Muscle layer of colon (tissue), 2 donors: ENCODE results near the gene RASAL3.

Experiments
- H3K27ac ChIP-seq: one replicate; pipeline ENCODE4 v1.7.0; 2013; ENCODE audit warnings: low read depth, mild to moderate bottlenecking, low read length, moderate library complexity
- H3K27me3 ChIP-seq, 2 donors: one replicate each; pipeline ENCODE4 v1.7.0; 2013; ENCODE audit warnings: low read length in 2 of 2, mild to moderate bottlenecking in 2 of 2; ENCODE audit not compliant: insufficient read depth in 2 of 2, control insufficient read depth in 1 of 2
- H3K36me3 ChIP-seq: one replicate; pipeline ENCODE4 v1.7.0; 2013; ENCODE audit warnings: mild to moderate bottlenecking, low read length; ENCODE audit not compliant: insufficient read depth
- H3K4me1 ChIP-seq: one replicate; pipeline ENCODE4 v1.7.0; 2013; ENCODE audit warnings: mild to moderate bottlenecking, low read length; ENCODE audit not compliant: insufficient read depth
- H3K4me3 ChIP-seq, 2 donors: one replicate each; pipeline ENCODE4 v1.7.0; 2013; ENCODE audit warnings: low read length in 2 of 2, low read depth in 1 of 2, mild to moderate bottlenecking in 1 of 2, moderate library complexity in 1 of 2
- H3K9ac ChIP-seq: one replicate; pipeline ENCODE4 v1.7.0; 2013; ENCODE audit warnings: low read length
- H3K9me3 ChIP-seq: one replicate; pipeline ENCODE4 v1.7.0; 2013; ENCODE audit warnings: mild to moderate bottlenecking, low read length
- donor health status: abdominal sarcoma.
- donor health status: Adenocarcinoma of cecum.

The RASAL3 gene

DNA sequence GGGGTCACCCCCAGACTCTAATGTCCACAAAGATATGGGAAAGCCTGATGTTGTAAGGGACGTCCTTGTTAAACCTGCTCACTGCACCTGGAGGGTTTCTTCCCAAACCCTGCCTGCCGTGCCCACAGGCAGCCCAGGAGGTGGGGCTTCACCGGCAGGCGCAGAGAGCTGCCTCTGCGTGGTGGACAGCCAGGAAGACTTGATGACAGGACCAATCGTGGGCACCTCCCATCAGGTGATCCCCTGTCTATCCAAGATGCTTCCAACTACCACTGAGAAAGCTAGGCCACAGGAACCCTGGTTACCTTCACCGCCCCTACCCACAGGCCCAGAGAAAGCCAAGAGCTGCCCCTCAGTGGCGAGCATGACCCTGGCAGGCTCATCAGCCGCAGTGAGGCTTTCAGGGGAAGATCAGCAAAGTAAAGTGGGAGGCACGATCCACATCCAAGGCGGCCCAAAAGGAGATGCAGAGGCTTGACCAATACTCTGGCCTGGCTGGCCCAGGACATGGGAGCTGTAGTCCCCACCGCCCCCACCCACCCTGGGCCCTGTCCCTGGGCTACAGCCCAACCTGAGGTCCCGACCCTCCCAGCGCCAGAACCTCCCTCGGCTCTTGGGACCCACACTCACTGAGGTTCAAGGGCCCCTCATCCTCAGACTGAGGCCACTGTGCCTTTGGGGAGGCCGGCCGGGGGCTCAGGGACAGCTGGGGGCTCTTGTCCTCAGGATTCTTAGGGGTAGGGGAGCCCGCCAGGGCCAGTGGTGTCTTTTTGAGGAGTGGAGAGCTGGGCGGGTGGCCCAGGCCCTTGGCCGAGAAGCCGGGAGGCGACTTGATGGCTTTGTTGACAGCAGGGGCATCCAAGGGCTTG is 35.2 kb downstream of the RASAL3 start:
- Histone ChIP-seq H3K27me3 (no peaks in the 10 kb centered on the region), H3K9me3 (no peaks in the 10 kb centered on the region), H3K4me3 (no peak overlapping the region), H3K9ac (no peak overlapping the region), H3K4me1 (peaks cover 23% of the 10 kb centered on the region), H3K27ac (no peak overlapping the region), H3K36me3 (peaks cover 19% of the 10 kb centered on the region)

DNA sequence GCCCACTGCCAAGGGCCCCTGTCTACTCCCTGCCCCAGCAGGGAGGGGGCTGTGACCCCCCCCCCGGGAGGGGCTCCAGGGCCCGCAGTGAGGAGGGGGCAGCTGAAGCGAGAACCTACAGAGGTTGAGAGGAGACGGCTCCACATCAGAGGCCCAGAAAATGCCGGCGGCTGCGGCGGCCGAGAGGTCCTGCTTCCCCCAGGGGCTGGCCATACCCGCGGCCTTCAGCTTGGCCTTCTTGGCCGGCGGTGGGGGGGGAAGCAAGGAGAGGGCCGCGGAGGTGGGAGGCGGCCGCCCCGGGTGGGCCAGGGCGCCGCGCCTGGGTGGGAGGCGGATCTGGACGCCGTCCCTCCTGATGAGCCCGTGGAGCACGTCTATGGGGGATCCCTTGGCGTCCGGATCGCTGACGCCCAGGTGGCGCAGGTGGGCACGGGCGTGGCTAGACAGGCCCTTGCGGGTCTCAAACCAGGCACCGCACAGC is 36.3 kb downstream of the RASAL3 start:
- H3K27ac ChIP-seq: no peak overlapping the region

DNA sequence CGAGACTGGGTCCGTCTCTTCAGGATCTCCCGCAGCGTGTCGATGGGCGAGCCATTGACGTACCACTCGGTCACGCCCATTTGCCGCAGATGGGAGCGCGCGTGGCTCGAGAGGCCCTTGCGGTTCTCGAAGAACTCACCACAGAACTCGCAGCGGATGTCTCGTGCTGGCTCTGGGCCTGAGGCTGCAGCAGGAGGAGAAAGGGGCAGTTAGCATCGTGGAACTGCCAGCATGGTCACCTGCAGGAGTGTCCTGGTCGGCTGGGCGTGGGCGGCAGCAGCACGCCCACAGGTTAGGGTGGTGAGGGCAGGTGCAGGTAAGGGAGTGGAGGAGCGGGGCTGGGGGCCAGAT is 37.0 kb downstream of the RASAL3 start:
- Histone ChIP-seq H3K4me3 (no peak overlapping the region), H3K4me1 (peaks cover 18% of the 10 kb centered on the region), H3K9ac (no peak overlapping the region), H3K36me3 (peaks cover 36% of the 10 kb centered on the region), H3K27ac (no peak overlapping the region), H3K9me3 (no peaks in the 10 kb centered on the region), H3K27me3 (no peaks in the 10 kb centered on the region)

More for the DNA sequence above, 36.3 kb downstream of the RASAL3 start:
- no peaks in the 10 kb centered on the region for H3K27me3 ChIP-seq
- no peak overlapping the region for H3K9ac ChIP-seq
- peaks cover 29% of the 10 kb centered on the region for H3K36me3 ChIP-seq
- no peaks in the 10 kb centered on the region for H3K9me3 ChIP-seq
- peaks cover 18% of the 10 kb centered on the region for H3K4me1 ChIP-seq
- H3K4me3 ChIP-seq: no peak overlapping the region

DNA sequence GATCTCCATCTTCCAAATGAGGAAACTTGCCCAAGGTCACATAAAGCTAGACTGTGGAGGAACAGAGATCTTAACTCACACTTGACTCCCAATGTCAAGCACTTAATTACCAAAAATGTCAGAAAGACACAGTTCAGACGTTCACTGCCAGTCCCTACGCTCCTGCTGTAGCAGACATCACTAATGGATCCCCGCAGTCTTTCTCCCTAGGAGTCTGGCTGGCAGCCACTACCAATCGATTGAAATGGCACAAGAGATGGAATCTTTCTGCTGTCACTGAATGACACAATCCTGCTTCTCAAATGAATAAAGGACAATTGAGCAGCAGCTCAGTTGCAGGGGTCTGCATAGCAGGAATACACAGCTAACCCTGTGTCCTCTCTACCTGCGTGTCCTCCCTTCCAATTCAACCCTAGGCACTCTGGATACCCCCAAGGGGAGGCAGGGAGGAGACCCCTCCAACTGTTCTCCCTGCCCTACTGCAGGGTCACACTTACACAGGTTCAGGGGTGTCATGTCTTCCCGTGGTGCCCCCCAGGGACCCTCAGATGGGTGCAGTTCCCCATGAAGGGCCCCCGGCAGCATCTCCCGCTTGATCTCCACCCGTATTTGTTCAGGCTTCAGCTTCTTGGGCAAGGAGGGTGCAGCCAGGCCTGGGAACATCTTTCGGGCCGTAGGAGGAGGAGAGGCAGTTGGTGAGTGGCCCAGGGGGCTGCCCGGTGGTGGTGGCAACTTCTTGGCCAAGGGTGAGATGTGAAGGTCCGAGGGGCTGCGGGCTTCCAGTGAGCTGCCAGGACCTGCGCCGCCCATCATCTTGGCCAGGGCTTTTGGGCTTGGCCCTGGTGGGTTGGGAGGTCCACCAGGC is 37.6 kb downstream of the RASAL3 start:
- H3K9ac ChIP-seq: no peak overlapping the region
- H3K4me3 ChIP-seq: no peak overlapping the region
- H3K27me3 ChIP-seq: no peaks in the 10 kb centered on the region
- no peak overlapping the region for H3K27ac ChIP-seq
- no peaks in the 10 kb centered on the region for H3K9me3 ChIP-seq
- peaks cover 16% of the 10 kb centered on the region for H3K4me1 ChIP-seq
- peaks cover 37% of the 10 kb centered on the region for H3K36me3 ChIP-seq

DNA sequence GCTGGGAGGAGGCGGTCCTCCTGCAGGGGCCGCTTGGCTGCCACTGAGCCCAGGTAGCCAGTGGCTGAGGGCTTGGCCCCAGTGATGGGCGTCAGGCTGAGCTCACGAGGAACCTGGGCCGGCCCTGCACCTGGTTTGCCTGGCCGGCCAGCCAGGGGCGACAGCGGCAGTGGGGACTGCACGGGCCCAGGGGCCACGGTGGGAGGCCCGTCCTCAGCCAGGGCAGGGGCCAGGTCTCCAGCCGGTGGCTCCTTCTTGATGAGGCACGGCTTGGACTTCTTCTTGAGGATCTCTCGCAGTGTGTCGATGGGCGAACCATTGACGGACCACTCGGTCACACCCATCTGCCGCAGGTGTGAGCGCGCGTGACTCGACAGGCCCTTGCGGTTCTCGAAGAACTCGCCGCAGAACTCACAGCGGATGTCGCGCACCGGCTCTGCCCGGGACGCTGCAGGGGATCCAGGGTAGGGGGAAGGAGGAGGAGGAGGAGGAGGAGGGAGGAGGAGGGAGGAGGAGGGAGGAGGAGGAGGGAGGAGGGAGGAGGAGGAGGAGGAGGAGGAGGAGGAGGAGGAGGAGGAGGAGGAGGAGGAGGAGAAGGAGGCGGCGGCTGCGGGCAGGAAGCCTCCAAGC is 38.9 kb downstream of the RASAL3 start:
- Histone ChIP-seq H3K36me3 (peaks cover 37% of the 10 kb centered on the region), H3K9me3 (no peaks in the 10 kb centered on the region), H3K27ac (no peak overlapping the region), H3K4me1 (peaks cover 3% of the 10 kb centered on the region), H3K4me3 (no peak overlapping the region), H3K9ac (no peak overlapping the region), H3K27me3 (no peaks in the 10 kb centered on the region)

DNA sequence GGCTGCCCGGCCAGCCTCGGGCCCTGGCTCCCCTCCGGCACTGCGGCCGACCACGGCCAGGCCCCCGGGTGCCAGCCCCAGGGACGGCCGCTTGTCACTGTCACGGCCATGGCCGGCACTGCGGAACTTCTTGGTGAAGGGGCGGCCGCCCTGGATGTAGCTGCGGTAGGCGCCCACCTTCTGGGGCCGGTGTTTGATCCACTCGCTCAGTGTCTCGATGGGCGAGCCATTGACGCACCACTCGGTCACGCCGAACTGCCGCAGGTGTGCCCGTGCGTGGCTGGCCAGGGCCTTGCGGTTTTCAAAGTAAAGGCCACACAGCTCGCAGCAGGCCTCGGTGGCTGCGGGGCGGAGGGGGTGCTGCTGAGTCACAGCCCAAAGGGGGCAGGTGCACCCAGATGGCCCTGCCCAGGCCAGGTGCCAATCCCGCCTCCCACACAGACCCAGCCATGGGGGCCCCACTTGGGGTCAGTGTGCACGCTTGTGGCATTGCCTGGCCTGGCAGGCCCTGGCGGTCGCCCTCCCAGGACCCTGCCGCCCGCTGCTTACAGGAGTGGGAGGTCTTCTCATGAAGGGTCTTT is 39.6 kb downstream of the RASAL3 start:
- H3K27ac ChIP-seq: no peak overlapping the region
- no peak overlapping the region for H3K9ac ChIP-seq
- no peaks in the 10 kb centered on the region for H3K27me3 ChIP-seq
- H3K36me3 ChIP-seq: peaks cover 37% of the 10 kb centered on the region
- H3K4me1 ChIP-seq: peaks cover 1% of the 10 kb centered on the region
- no peaks in the 10 kb centered on the region for H3K9me3 ChIP-seq
- H3K4me3 ChIP-seq: no peak overlapping the region

DNA sequence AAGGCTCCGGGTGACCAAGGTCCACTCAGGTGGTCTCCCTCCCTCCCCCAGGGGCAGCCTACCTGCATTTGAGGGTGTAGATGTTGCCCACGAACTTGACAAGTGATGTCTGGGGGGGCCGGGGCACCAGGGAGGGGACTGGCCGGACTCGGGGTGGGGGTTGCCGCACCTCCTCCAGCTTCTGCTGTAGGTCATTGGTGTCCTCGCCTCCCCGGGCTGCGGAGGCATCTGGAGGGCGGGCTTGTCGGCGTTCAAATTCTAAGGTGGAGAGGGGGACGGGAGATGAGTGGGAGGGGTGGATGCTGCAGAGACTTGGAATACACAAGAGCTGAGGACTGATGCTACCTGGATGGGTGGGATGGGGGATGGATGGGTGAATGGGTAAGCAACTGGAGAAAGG is 40.2 kb downstream of the RASAL3 start:
- Histone ChIP-seq H3K27ac (no peak overlapping the region), H3K9ac (no peak overlapping the region)

DNA sequence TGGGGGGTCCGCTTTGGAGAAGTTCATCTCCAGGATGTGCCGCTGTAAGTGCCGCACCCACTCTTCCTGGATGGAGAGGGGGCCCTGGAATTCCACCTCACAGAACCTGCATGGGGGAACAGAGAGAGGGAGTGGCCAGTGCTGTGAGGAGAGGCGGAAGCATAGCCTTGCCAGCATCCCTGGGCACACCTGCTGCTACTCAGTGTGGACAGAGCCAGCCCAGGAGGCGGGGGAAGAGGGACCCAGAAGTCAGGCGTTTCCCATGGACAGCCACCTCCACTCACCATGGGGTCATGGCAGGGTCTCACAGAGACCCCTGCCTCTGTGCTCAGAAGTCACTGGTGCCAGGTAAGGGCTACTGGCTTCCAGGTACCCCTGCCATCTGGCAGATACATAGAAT is 41.2 kb downstream of the RASAL3 start:
- peaks cover 5% of the 10 kb centered on the region for H3K4me1 ChIP-seq

More for the DNA sequence above, 40.2 kb downstream of the RASAL3 start:
- peaks cover 37% of the 10 kb centered on the region for H3K36me3 ChIP-seq
- no peaks in the 10 kb centered on the region for H3K27me3 ChIP-seq
- H3K4me1 ChIP-seq: peaks cover 5% of the 10 kb centered on the region
- no peak overlapping the region for H3K4me3 ChIP-seq
- H3K9me3 ChIP-seq: no peaks in the 10 kb centered on the region

DNA sequence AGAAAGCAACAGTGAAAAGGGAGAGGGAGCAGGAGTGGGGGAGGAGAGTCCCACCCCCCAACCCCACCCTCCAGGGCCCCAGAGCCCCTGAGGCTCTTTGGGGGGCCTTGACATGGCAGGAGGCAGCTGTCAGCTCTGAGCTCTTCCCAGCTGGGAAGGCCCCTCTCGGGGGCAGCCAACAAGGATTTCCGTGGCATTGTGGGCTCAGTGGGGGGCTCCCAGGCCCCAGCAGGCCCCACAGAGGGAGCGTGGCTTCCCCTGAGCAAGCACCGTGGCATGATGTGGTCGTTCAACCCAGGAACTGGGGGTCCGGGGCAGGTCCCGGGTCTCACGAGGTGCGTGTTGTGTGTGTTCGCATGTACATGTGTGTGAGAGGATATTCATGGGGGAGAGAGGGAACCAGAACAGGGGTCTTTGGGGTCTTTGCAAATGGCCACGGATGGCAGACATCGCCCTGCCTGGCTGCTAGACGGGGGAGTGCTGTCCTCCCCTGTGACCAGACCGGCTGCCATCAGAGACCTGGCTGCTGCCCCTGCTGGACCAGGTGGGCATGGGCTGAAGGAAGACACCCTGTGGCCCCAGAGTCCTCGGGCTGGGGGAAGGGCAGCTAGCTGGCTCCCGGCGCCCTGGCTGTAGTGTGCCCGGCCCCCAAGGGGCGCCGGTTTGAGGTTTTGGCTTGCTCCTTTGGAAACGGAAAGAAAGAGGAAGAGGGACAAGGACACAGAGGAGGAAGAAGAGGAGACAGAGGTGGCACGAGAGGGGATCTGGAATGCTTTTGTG is 41.9 kb downstream of the RASAL3 start:
- peaks cover 11% of the 10 kb centered on the region for H3K4me1 ChIP-seq
- H3K4me3 ChIP-seq: no peak overlapping the region
- no peaks in the 10 kb centered on the region for H3K9me3 ChIP-seq
- H3K27ac ChIP-seq: no peak overlapping the region
- H3K27me3 ChIP-seq: no peaks in the 10 kb centered on the region
- peaks cover 37% of the 10 kb centered on the region for H3K36me3 ChIP-seq
- H3K9ac ChIP-seq: no peak overlapping the region

More for the DNA sequence above, 41.2 kb downstream of the RASAL3 start:
- Histone ChIP-seq H3K27me3 (no peaks in the 10 kb centered on the region), H3K27ac (no peak overlapping the region), H3K36me3 (peaks cover 37% of the 10 kb centered on the region), H3K9me3 (no peaks in the 10 kb centered on the region), H3K9ac (no peak overlapping the region), H3K4me3 (no peak overlapping the region)

DNA sequence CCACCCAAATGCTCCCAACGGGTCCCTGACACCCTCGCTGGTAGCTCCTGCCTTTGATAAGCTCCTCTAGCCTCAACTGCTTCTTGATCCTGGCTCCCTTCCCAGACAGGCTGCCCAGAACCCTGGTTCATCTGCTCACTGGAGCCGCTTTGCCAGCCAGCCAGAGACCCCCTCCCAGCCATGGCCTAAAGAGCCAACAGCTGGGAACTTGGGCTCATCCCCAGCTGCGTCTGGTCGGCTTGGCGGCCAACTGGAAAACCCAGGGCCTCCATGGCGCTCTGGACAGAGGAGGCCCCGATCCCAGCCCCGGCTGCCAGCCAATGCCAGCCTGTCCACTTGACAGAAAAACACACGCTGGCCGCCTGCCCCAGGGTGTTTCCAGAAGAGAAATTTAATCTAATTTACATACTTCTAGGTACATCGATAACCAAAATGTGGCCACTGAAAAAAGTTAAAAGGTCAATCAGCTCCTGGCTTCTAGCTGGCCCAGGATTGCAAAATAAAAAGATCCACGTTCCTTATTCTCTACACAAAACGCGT is 42.6 kb downstream of the RASAL3 start:
- Histone ChIP-seq H3K27ac (no peak overlapping the region), H3K4me3 (no peak overlapping the region), H3K36me3 (peaks cover 35% of the 10 kb centered on the region)

More for the DNA sequence above, 42.6 kb downstream of the RASAL3 start:
- H3K9ac ChIP-seq: no peak overlapping the region
- peaks cover 18% of the 10 kb centered on the region for H3K4me1 ChIP-seq
- H3K27me3 ChIP-seq: no peaks in the 10 kb centered on the region
- no peaks in the 10 kb centered on the region for H3K9me3 ChIP-seq
